DND-41 (cell line): ENCODE measurements around the gene TRIP10.

Experiments
- EZH2 ChIP-seq: IDR thresholded peaks from 3 replicates; pipeline ENCODE4 v1.6.1; 2012; ENCODE audit warnings: borderline replicate concordance, low read depth, mild to moderate bottlenecking, moderate library complexity, low read length, inconsistent platforms; ENCODE audit not compliant: severe bottlenecking
- TF ChIP-seq, protein P1 (sequence below): IDR thresholded peaks from 2 replicates; pipeline ENCODE4 v1.5.1; 2012; ENCODE audit warnings: borderline replicate concordance, low read length, moderate library complexity, mild to moderate bottlenecking; ENCODE audit not compliant: poor library complexity, severe bottlenecking; ENCODE audit errors: extremely low read depth

DNA sequence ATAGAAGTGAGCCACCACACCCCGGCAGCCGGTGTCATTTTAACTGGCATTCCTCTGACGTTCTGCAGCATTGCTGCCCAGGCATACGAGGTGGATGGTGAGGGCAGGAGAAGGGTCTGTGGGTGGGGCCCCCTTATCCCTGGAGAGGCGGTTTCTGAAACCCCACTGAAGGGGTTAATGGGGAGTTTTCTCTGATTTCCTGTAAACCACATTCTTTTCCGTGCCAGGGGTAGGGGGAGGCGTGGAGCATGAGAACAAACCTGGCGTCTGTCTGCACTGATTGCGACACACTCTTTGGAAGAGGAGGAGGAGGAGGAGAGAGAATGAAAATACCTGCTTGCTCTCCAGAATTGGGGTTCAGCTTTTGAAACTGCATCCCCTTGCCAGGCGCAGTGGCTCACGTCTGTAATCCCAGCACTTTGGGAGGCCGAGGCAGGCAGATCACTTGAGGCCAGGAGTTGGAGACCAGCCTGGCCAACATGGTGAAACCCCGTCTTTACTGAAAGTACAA lies 16.3 kb upstream of the TRIP10 start:
- TF ChIP-seq, protein P1, sequence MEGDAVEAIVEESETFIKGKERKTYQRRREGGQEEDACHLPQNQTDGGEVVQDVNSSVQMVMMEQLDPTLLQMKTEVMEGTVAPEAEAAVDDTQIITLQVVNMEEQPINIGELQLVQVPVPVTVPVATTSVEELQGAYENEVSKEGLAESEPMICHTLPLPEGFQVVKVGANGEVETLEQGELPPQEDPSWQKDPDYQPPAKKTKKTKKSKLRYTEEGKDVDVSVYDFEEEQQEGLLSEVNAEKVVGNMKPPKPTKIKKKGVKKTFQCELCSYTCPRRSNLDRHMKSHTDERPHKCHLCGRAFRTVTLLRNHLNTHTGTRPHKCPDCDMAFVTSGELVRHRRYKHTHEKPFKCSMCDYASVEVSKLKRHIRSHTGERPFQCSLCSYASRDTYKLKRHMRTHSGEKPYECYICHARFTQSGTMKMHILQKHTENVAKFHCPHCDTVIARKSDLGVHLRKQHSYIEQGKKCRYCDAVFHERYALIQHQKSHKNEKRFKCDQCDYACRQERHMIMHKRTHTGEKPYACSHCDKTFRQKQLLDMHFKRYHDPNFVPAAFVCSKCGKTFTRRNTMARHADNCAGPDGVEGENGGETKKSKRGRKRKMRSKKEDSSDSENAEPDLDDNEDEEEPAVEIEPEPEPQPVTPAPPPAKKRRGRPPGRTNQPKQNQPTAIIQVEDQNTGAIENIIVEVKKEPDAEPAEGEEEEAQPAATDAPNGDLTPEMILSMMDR, result no peak
- TF ChIP-seq EZH2, result no peak
